HG02571 (cell line): ENCODE data around the gene NTM.

Source experiments
- ATAC-seq: cut with Tn5 transposase; IDR thresholded peaks from one replicate; pipeline ENCODE4 v1.9.1; 2021; ENCODE audit warnings: mild to moderate bottlenecking, moderate library complexity; ENCODE audit not compliant: unreplicated experiment

The NTM gene

GRCh38 chr11:132078264-132079076, 708.1 kb downstream of the NTM start:
- ATAC-seq: no peak

GRCh38 chr11:132080127-132080526, 709.7 kb downstream of the NTM start:
- no peak for ATAC-seq

GRCh38 chr11:132082566-132082965, 712.2 kb downstream of the NTM start:
- ATAC-seq: no peak

GRCh38 chr11:132084433-132084832, 714.0 kb downstream of the NTM start:
- no peak for ATAC-seq

- ATAC-seq: no peak
Observed at GRCh38 chr11:132087148-132087547, 716.7 kb downstream of the NTM start.

GRCh38 chr11:132088551-132088950, 718.1 kb downstream of the NTM start:
- ATAC-seq: no peak

- no peak for ATAC-seq
Observed at GRCh38 chr11:132093536-132094259, 723.3 kb downstream of the NTM start.

GRCh38 chr11:132094598-132094997, 724.2 kb downstream of the NTM start:
- no peak for ATAC-seq

GRCh38 chr11:132095230-132096131, 725.1 kb downstream of the NTM start:
- no peak for ATAC-seq

GRCh38 chr11:132096132-132096825, 725.9 kb downstream of the NTM start:
- ATAC-seq: no peak

GRCh38 chr11:132099692-132100091, 729.3 kb downstream of the NTM start:
- ATAC-seq: no peak

- ATAC-seq: no peak
Observed at GRCh38 chr11:132100583-132100982, 730.2 kb downstream of the NTM start.

GRCh38 chr11:132101881-132102280, 731.5 kb downstream of the NTM start:
- no peak for ATAC-seq

GRCh38 chr11:132103021-132103420, 732.6 kb downstream of the NTM start:
- no peak for ATAC-seq

GRCh38 chr11:132106096-132106982, 735.9 kb downstream of the NTM start:
- ATAC-seq: no peak

GRCh38 chr11:132111316-132111715, 740.9 kb downstream of the NTM start:
- no peak for ATAC-seq

GRCh38 chr11:132111838-132112237, 741.4 kb downstream of the NTM start:
- ATAC-seq: no peak

GRCh38 chr11:132112846-132113245, 742.4 kb downstream of the NTM start:
- no peak for ATAC-seq

GRCh38 chr11:132114185-132114584, 743.8 kb downstream of the NTM start:
- ATAC-seq: no peak

GRCh38 chr11:132114743-132115142, 744.3 kb downstream of the NTM start:
- no peak for ATAC-seq
